ENCODE results near the gene PLAAT2.
A peak's percentile ranks its signal among the peaks of the same experiment; 100 is the strongest.

PLAAT2 gene

DNA sequence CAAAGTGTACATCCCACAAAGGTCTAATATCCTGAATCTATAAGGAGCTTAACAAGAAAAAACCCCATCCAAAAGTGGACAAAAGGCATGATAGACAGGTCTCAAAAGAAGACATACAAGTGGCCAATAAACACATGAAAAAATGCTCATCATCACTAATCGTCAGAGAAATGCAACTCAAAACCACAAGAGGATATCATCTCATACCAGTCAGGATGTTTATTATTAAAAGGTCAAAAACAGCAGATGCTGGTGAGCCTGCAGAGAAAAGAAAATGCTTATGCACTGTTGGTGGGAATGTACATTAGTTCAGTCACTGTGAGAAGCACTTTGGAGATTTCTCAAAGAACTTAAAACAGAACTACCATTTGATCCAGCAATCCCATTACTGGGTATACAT lies 44.6 kb downstream of the PLAAT2 start:
- no peak for DNase-seq (ENCODE audit: low read depth)

- DNase-seq (ENCODE audit: low read depth) = no peak
Observed at GRCh38 chr11:63517156-63517555, 46.0 kb downstream of the PLAAT2 start.

GRCh38 chr11:63516109-63516508 lies 47.1 kb downstream of the PLAAT2 start:
- no peak for DNase-seq (ENCODE audit: low read depth)

GRCh38 chr11:63512816-63513215 lies 50.4 kb downstream of the PLAAT2 start:
- no peak for DNase-seq (ENCODE audit: low read depth)

GRCh38 chr11:63511048-63511748 lies 52.0 kb downstream of the PLAAT2 start:
- DNase-seq (ENCODE audit: low read depth) = no peak

GRCh38 chr11:63510360-63511047 lies 52.7 kb downstream of the PLAAT2 start:
- DNase-seq (ENCODE audit: low read depth) = peak; percentile 45

GRCh38 chr11:63508745-63509144 lies 54.4 kb downstream of the PLAAT2 start:
- DNase-seq (ENCODE audit: low read depth) = no peak

DNA sequence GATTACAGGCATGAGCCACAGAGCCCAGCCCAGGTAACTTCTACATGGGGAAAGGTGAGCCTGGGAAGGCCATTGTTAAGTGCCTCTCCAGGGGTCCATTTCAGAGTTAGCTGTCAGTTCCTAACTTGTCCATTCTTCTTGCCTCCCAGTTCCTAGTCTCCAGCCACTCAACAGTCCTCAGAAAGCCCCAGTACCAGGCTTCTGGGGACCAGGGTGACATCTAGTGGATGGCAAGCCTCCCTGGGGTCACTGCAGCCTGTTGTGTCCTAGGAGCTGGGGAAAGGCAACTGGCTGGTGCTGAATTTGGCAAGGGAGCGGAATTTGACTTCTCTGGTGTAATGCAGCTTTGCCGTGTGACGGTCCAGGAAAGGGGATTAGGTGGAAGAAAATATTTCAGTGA lies 55.2 kb downstream of the PLAAT2 start:
- no peak for DNase-seq (ENCODE audit: low read depth)

- DNase-seq (ENCODE audit: low read depth) = no peak
Observed at GRCh38 chr11:63507511-63507910, 55.7 kb downstream of the PLAAT2 start.

DNA sequence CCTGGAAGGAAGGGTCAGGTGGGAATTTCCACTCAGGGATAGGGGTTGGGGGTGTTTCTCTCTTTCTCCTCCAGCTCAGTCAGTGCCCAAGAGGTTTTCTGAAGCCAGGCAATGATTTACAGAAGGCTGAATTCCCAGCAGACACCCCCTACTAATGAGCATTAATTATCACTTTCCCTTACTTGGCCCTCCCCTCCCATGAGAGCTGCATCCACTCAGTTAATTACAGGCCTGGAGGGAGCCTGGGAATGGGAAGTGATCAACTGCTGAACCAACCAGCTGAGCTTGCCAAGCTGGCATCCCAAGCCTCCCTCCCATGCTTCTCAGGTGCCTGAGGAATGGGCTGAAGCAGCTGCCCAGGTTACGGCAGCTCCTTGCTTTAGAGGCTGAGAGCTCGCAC lies 56.3 kb downstream of the PLAAT2 start:
- no peak for DNase-seq (ENCODE audit: low read depth)

DNA sequence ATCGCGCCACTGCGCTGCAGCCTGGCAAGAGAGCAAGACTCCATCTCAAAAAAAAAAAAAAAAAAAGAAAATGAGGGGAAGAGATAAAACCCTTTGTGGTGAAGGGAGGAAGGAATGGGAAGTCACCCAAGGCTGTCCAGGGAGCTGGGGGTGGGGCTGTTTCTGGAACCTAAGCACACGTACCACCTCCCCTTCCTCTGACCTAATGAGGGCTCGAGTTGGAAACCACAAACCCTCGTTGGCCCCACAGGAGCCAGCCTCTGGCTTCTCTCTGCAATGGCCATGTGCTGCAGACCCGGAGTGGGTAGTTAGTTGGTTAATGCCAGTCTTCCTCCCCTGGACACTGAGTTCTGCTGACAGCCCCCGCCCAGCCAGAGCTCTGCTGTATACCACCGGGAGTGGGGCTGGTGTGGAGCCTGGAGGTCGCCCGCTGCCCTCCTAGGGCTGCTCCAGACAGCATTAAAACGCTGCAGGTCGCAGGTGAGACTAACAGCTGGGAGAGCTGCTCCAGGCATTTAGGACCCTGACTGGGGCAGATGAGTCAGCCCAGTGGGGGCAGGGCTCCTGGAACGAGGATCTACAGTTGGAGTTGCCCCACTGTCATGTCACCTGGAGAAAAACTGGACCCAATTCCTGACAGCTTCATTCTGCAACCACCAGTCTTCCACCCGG lies 57.2 kb downstream of the PLAAT2 start, which contains the start of gene LGALS12:
Gene LGALS12 (plus strand): TSS at position 228 of the 672 bp plus-strand sequence. CDS start 375 bp downstream, at position 603.
- no peak for DNase-seq (ENCODE audit: low read depth)

- no peak for DNase-seq (ENCODE audit: low read depth)
Observed at GRCh38 chr11:63504933-63505586, 58.1 kb downstream of the PLAAT2 start.

DNA sequence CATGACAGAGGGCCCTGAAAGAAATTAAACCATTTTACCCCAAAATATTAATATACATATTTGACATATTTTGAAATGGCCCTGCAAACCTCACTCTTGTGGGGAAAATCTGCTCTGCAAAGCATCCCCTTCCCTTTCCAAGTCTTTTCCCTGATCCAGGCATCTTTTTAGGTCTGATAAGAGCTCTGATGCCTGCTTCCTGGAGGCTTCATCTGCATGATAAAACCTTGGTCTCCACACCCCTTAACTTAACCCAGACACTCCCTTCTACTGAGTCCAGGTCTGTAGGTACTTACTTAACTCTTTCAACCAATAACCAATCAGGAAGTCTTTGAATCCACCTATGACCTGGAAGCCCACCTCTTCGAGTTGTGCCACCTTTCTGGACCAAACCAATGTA lies 59.1 kb downstream of the PLAAT2 start:
- DNase-seq (ENCODE audit: low read depth) = no peak

GRCh38 chr11:63503492-63503891 lies 59.7 kb downstream of the PLAAT2 start:
- no peak for DNase-seq (ENCODE audit: low read depth)

All from HS-27A (cell line).